ENCODE results near the gene TRMT112. TPM values are rescaled to one million over a fixed set of nuclear protein-coding genes. Genes with fewer than 3 reads are reported as not detected.

TRMT112 gene
- total RNA-seq, 3 donors from 2014 or later = 48.5 to 122 (median 63.5) TPM

DNA sequence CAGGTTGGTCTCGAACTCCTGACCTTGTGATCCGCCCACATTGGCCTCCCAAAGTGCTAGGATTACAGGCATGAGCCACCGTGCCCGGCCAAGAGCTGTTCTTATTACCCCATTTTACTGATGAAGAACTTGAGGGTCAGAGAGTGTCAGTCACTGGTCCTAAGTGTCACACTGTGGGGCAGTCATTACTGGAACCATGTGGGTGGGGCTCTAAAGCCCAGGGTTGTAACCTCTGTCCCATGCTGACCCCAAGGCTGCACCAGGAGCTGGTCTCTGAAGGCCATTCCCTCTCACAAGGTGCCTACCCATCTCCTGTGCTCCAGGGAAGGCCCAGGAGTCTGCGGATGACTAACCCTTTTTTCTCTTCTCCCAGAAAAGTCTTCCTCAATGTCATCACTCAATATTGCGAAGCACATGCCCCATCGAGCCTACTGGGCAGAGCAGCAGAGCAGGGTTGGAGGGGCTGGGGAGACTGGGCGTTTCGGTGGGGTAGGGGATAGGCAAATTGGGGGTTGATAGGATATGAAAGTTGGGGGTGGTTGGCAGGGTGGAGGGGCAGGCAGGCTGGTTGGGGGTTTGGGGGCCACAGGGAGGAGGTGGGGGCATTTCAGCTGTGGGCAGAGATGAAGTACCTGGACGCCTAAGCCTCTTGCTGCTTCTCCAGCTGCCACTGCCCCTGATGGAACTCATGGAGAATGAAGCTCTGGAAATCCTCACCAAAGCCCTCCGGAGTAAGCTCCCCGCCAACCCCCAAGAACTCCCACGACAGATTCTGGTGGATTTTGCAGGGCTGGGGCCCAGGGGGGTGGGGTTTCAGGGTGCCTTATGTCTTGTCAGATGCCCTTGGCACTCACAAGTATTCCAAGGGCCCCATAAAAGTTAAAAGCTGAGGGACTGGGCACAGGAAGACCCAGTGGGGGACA, 14.0 kb downstream of the TRMT112 start:
- ATAC-seq (no peak), DNase-seq (no peak)
- Histone ChIP-seq H3K9me3 (no peaks in the 10 kb centered on the region), H3K4me3 (no peak overlapping the region), H3K36me3 (ENCODE audit: low read depth) (no peaks in the 10 kb centered on the region), H3K4me1 (ENCODE audit: low read depth) (peaks cover 47% of the 10 kb centered on the region)
- intact Hi-C loops (cut with DNase I, micrococcal nuclease) = loop anchor here (5.0 to 10.0 kb wide), 2 partner anchors 96 to 99 kb away; partner anchors contain the start of gene FERMT3 (in 2 of the 2)
- TF ChIP-seq, protein P1, sequence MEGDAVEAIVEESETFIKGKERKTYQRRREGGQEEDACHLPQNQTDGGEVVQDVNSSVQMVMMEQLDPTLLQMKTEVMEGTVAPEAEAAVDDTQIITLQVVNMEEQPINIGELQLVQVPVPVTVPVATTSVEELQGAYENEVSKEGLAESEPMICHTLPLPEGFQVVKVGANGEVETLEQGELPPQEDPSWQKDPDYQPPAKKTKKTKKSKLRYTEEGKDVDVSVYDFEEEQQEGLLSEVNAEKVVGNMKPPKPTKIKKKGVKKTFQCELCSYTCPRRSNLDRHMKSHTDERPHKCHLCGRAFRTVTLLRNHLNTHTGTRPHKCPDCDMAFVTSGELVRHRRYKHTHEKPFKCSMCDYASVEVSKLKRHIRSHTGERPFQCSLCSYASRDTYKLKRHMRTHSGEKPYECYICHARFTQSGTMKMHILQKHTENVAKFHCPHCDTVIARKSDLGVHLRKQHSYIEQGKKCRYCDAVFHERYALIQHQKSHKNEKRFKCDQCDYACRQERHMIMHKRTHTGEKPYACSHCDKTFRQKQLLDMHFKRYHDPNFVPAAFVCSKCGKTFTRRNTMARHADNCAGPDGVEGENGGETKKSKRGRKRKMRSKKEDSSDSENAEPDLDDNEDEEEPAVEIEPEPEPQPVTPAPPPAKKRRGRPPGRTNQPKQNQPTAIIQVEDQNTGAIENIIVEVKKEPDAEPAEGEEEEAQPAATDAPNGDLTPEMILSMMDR (IDR thresholded peaks at IDR 0.05) = no peak

DNA sequence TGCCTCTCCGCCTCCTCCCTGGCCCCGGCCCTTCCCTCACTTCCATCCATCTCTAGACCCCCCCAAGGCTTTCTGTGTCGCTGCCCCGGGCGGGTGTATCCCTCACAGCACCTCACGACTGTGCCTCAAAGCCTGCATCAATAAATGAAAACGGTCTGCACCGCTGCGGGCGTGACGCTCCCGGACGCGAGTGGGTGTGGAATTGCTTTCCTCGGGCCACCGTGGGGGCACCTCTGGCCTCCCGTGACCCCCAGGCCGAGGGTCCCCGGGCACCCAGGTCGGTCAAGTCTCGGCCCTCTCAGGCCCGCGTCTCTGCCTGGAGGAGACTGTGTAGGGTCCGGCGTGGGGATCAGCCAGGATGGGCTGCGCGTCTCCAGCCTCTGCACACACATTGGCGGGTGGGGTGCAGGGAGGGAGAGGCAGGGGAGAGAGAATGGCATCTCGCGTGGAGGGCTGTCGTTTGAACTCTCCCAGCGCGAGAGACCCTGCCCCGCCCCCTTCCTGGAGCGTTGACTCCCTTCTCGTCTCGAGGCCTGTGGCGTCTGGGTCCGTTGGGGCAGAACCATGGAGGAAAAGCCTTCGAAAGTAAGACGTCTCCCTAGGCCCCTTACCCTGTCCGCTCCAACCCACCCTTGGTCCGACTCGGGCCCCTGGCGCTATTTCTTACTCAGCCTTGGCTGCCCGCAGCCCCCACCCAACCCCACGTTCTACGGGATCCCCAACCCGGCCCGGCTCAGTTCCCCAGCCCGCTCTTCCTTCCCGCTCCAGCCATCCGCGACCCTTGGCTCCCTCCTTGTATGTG, 17.3 kb downstream of the TRMT112 start, which contains the start of gene CATSPERZ:
TSS of gene CATSPERZ (plus strand) at position 512 of the 802 bp plus-strand sequence. CDS start at position 565, 53 bp downstream.
- DNase-seq = peak in 2 of 3 donors; percentile 55 to 56
- no peaks in the 10 kb centered on the region for H3K9me3 ChIP-seq
- intact Hi-C loops (cut with DNase I, micrococcal nuclease) = loop anchor here (5.0 to 10.0 kb wide), 2 partner anchors 93 to 95 kb away; partner anchors contain the start of gene FERMT3 (in 2 of the 2)
- no peak within 1 kb of the TSS for H3K4me3 ChIP-seq
- TF ChIP-seq, protein P1 (IDR thresholded peaks at IDR 0.05) = no peak
- peaks cover 31% of the 10 kb centered on the region for H3K4me1 ChIP-seq (ENCODE audit: low read depth)
- no peaks in the 10 kb centered on the region for H3K36me3 ChIP-seq (ENCODE audit: low read depth)
- no peak for ATAC-seq

DNA sequence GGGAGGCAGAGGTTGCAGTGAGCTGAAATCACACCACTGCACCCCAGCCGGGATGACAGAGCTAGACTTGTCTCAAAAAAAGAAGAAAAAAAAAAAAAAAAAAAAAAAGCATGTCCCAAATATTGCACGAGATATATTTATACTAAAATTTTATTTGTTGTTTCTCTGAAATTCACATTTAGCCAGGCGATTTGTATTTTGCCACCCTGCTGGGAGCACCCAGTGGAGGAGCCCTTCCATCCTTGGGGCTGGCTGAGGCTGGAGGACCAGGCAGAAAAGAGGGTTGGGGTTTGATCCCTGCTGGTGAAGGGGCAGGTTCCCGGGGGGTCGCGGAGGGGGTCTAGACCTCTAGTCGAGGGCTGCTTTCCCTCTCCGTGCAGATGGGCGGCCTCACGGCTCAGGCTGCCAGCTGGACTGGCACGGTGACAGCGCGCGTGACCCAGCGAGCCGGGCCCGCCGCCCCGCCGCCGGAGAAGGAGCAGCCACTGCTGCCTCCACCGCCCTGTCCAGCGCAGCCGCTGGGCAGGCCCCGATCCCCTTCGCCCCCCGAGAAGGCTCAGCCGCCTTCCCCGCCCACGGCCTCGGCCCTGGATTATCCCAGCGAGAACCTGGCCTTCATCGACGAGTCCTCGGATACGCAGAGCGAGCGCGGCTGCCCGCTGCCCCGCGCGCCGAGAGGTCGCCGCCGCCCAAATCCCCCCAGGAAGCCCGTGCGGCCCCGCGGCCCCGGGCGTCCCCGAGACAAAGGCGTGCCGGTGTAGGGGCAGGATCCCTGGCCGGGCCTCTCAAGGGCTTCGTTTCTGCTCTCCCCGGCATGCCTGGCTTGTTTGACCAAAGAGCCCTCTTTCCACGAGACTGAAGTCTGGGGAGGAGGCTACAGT, 18.2 kb downstream of the TRMT112 start:
- intact Hi-C loops (cut with DNase I, micrococcal nuclease) = no loop called here
- DNase-seq (peak in 1 of 3 donors; percentile 75), ATAC-seq (peak; percentile 30)
- Histone ChIP-seq H3K4me3 (no peak overlapping the region), H3K9me3 (no peaks in the 10 kb centered on the region), H3K36me3 (ENCODE audit: low read depth) (no peaks in the 10 kb centered on the region), H3K4me1 (ENCODE audit: low read depth) (peaks cover 30% of the 10 kb centered on the region)
- TF ChIP-seq, protein P1 (IDR thresholded peaks at IDR 0.05) = no peak

DNA sequence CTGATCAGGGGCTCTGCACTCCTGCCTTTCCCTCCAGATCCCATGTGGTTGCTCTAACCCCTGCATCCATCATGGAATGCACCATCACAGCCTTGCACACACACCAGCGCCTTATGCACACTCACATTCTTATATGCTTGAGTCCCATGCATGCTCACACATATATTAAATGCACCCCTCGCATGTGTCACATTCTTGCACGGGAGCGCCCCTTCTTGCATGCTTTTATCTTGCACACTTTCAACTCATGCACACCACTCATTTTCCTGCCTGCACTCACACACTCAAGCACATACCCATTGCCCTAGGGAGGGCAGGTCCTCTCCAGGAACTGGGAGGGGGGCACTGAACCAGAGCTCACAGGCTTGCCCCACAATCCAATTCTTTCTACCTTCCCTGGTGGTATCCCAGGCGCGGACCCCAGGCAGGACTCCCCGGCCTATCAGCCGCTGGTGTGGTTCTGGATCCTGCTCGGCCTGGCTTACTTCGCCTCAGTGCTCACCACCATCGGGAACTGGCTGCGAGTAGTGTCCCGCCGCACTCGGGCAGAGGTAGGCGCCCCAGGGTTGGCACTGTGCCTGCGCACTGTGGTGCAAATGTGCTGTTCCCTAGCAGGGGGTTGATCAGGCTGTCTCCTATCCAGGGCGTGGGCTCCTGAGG, 19.5 kb downstream of the TRMT112 start:
- DNase-seq (peak in 2 of 3 donors; percentile 53 to 62), ATAC-seq (no peak)
- H3K4me3 ChIP-seq = no peak overlapping the region
- intact Hi-C loops (cut with DNase I, micrococcal nuclease) = no loop called here
- H3K36me3 ChIP-seq (ENCODE audit: low read depth) = no peaks in the 10 kb centered on the region
- H3K4me1 ChIP-seq (ENCODE audit: low read depth) = peaks cover 23% of the 10 kb centered on the region
- H3K9me3 ChIP-seq = no peaks in the 10 kb centered on the region
- TF ChIP-seq, protein P1 (IDR thresholded peaks at IDR 0.05) = no peak

Measured in mucosa of descending colon (tissue), 3 donors.